Heart left ventricle (tissue), 13 donors: ENCODE results near the gene KCNJ2.

ENCODE experiments used
- POLR2A ChIP-seq, 2 donors: fragments of 450-650 bp; IDR thresholded peaks; one replicate each; pipeline ENCODE4 v1.6.1; 2017; ENCODE audit warnings: antibody characterized with exemption in 2 of 2, mild to moderate bottlenecking in 2 of 2, moderate library complexity in 2 of 2
- TF ChIP-seq, protein P1 (sequence below), 12 donors: fragments of 200-600 bp; sonication (generic) in 4 of 12; IDR thresholded peaks; one replicate each; pipeline versions ENCODE4 v1.5.0 to v1.8.0; 2018 to 2022; ENCODE audit warnings: antibody characterized with exemption in 12 of 12, mild to moderate bottlenecking in 5 of 12
- donor health status: ischemic (EF 13 %, LVEDD 7.1; RV severe dilation, severe dysfunction).
- donor health status: DM: no; HTN: yes; CAD: no.
- donor health status: DM: no; HTN: no; CAD: no.
- donor health status: ischemic (EF 25% LVEDD 6.9; RV normal size, moderate dysfunction).
- donor health status: ischemic (EF 25% LVEDD 5.7; RV mildly dilated, moderate dysfunction).
- donor health status: ischemic (EF 35%, LVEDD 5.7; RV mildly dilated, moderate dysfunction).
- donor health status: nonischemic (EF 11% LVEDD 7.7; RV severe dilation, severe dysfunction).
- donor health status: DM: yes; HTN: yes; CAD: no.
- donor health status: PGD.
- donor health status: ischemic (EF 29% LVEDD 5.4; RV normal size, mild dysfunction).
- donor health status: nonischemic (EF 23%, LVEDD 6.1; RV moderate dilation, normal function).

DNA sequence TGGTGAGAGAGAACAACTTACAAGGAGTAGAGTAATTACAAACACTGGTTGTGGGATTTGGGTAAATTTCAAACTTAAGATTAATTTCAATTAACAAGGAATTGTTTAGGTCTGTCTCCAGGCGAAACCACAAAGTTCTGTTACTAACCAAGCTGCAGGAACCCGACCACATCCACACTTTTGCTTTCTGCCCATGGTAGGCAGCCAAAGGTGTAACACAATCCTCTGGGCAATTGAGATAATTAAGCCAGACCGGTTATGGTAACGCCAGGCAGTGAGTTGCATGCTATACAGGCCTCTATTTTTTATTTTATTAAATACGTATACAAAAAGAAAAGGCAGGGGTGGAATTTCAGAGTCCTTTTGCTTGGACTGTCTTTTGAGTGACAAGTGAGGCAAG is 12.0 kb downstream of the KCNJ2 start:
- TF ChIP-seq, protein P1, sequence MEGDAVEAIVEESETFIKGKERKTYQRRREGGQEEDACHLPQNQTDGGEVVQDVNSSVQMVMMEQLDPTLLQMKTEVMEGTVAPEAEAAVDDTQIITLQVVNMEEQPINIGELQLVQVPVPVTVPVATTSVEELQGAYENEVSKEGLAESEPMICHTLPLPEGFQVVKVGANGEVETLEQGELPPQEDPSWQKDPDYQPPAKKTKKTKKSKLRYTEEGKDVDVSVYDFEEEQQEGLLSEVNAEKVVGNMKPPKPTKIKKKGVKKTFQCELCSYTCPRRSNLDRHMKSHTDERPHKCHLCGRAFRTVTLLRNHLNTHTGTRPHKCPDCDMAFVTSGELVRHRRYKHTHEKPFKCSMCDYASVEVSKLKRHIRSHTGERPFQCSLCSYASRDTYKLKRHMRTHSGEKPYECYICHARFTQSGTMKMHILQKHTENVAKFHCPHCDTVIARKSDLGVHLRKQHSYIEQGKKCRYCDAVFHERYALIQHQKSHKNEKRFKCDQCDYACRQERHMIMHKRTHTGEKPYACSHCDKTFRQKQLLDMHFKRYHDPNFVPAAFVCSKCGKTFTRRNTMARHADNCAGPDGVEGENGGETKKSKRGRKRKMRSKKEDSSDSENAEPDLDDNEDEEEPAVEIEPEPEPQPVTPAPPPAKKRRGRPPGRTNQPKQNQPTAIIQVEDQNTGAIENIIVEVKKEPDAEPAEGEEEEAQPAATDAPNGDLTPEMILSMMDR (IDR thresholded peaks at IDR 0.05) = no peak
- TF ChIP-seq POLR2A (IDR thresholded peaks at IDR 0.05) = no peak
